Loucy (cell line): ENCODE data around the gene SLCO4A1.

Experiments
- H2AFZ ChIP-seq: fragments of 200-600 bp; sonication (generic); 2 replicates; pipeline ENCODE4 v1.6.0; 2016; ENCODE audit warnings: antibody characterized with exemption, mild to moderate bottlenecking, low read length, moderate library complexity
- H3F3A ChIP-seq: fragments of 200-600 bp; 2 replicates; pipeline ENCODE4 v1.6.0; 2016; ENCODE audit warnings: antibody characterized with exemption, low read depth, mild to moderate bottlenecking
- H3K27me3 ChIP-seq: fragments of 200-600 bp; sonication (generic); 2 replicates; pipeline ENCODE4 v1.6.1; 2014; ENCODE audit warnings: low read length, mild to moderate bottlenecking; ENCODE audit not compliant: insufficient read depth, poor library complexity, severe bottlenecking
- H3K36me3 ChIP-seq: fragments of 200-600 bp; sonication (generic); 2 replicates; pipeline ENCODE4 v1.6.1; 2016; ENCODE audit warnings: low read length; ENCODE audit not compliant: insufficient read depth
- H3K4me1 ChIP-seq: fragments of 200-600 bp; sonication (generic); 2 replicates; pipeline ENCODE4 v1.5.1; 2014; ENCODE audit warnings: low read length, mild to moderate bottlenecking; ENCODE audit not compliant: insufficient read depth, poor library complexity, severe bottlenecking
- H3K4me2 ChIP-seq: fragments of 200-600 bp; sonication (generic); 2 replicates; pipeline ENCODE4 v1.6.0; 2014; ENCODE audit warnings: antibody characterized with exemption, low read length, low read depth, mild to moderate bottlenecking; ENCODE audit not compliant: poor library complexity, severe bottlenecking
- H3K4me3 ChIP-seq: fragments of 200-600 bp; sonication (generic); 2 replicates; pipeline ENCODE4 v1.5.1; 2014; ENCODE audit warnings: low read length, mild to moderate bottlenecking, mixed read lengths; ENCODE audit not compliant: poor library complexity, severe bottlenecking
- H3K79me2 ChIP-seq: fragments of 200-600 bp; sonication (generic); 2 replicates; pipeline ENCODE4 v1.6.1; 2014; ENCODE audit warnings: low read length; ENCODE audit not compliant: insufficient read depth
- H3K9ac ChIP-seq: fragments of 200-600 bp; sonication (generic); 2 replicates; pipeline ENCODE4 v1.6.0; 2014; ENCODE audit warnings: mild to moderate bottlenecking, low read depth, low read length, moderate library complexity; ENCODE audit not compliant: poor library complexity, severe bottlenecking
- H3K9me2 ChIP-seq: fragments of 200-600 bp; sonication (generic); replicated peaks from 2 replicates; pipeline ENCODE4 v1.6.1; 2016; ENCODE audit warnings: low read depth, low read length, mixed read lengths
- H3K9me3 ChIP-seq: fragments of 200-600 bp; sonication (generic); 2 replicates; pipeline ENCODE4 v1.6.1; 2014; ENCODE audit warnings: mild to moderate bottlenecking, antibody characterized with exemption, low read length, low read depth; ENCODE audit not compliant: insufficient read depth
- H4K20me1 ChIP-seq: fragments of 200-600 bp; sonication (generic); 2 replicates; pipeline ENCODE4 v1.6.0; 2014; ENCODE audit warnings: antibody characterized with exemption, low read length, mild to moderate bottlenecking; ENCODE audit not compliant: insufficient read depth, poor library complexity, severe bottlenecking
- CTCF ChIP-seq: fragments of 200-600 bp; sonication (generic); conservative IDR thresholded peaks from 2 replicates; pipeline ENCODE4 v1.5.1; 2014; ENCODE audit warnings: mild to moderate bottlenecking, antibody characterized with exemption, low read length
- EZH2phosphoT487 ChIP-seq: fragments of 200-600 bp; IDR thresholded peaks from 2 replicates; pipeline ENCODE4 v1.6.1; 2018; ENCODE audit warnings: antibody characterized with exemption, mild to moderate bottlenecking, moderate library complexity, borderline replicate concordance

SLCO4A1 gene

GRCh38 chr20:62717933-62718332 lies 75.6 kb downstream of the SLCO4A1 start:
- H3K4me1 ChIP-seq: no peaks in the 10 kb centered on the region
- H3K9me3 ChIP-seq: peaks cover 12% of the 10 kb centered on the region; the same call in 1 of the 2 replicates
- H3K4me2 ChIP-seq: no peak overlapping the region
- no peaks in the 10 kb centered on the region for H3F3A ChIP-seq
- H3K36me3 ChIP-seq: no peaks in the 10 kb centered on the region
- H3K4me3 ChIP-seq: no peak overlapping the region
- H3K9ac ChIP-seq: no peak overlapping the region
- no peaks in the 10 kb centered on the region for H4K20me1 ChIP-seq
- TF ChIP-seq CTCF (no peak), EZH2phosphoT487 (no peak)
- no peaks in the 10 kb centered on the region for H3K27me3 ChIP-seq
- no peaks in the 10 kb centered on the region for H3K9me2 ChIP-seq
- no peak overlapping the region for H2AFZ ChIP-seq
- no peaks in the 10 kb centered on the region for H3K79me2 ChIP-seq

GRCh38 chr20:62718546-62718945 lies 76.2 kb downstream of the SLCO4A1 start:
- H3K4me3 ChIP-seq: no peak overlapping the region
- H2AFZ ChIP-seq: no peak overlapping the region
- H3K79me2 ChIP-seq: no peaks in the 10 kb centered on the region
- no peaks in the 10 kb centered on the region for H3K27me3 ChIP-seq
- no peaks in the 10 kb centered on the region for H3F3A ChIP-seq
- no peaks in the 10 kb centered on the region for H4K20me1 ChIP-seq
- no peaks in the 10 kb centered on the region for H3K9me2 ChIP-seq
- H3K4me2 ChIP-seq: no peak overlapping the region
- no peaks in the 10 kb centered on the region for H3K36me3 ChIP-seq
- TF ChIP-seq EZH2phosphoT487 (no peak), CTCF (no peak)
- H3K4me1 ChIP-seq: no peaks in the 10 kb centered on the region
- peaks cover 12% of the 10 kb centered on the region; the same call in 1 of the 2 replicates for H3K9me3 ChIP-seq
- H3K9ac ChIP-seq: no peak overlapping the region

- H4K20me1 ChIP-seq: no peaks in the 10 kb centered on the region
- no peaks in the 10 kb centered on the region for H3F3A ChIP-seq
- H3K79me2 ChIP-seq: no peaks in the 10 kb centered on the region
- H3K27me3 ChIP-seq: no peaks in the 10 kb centered on the region
- no peak for TF ChIP-seq CTCF
- no peak for TF ChIP-seq EZH2phosphoT487
- no peak overlapping the region for H3K9ac ChIP-seq
- H3K9me2 ChIP-seq: no peaks in the 10 kb centered on the region
- H3K9me3 ChIP-seq: peaks cover 12% of the 10 kb centered on the region; the same call in 1 of the 2 replicates
- H3K4me1 ChIP-seq: no peaks in the 10 kb centered on the region
- H3K4me3 ChIP-seq: no peak overlapping the region
- H3K36me3 ChIP-seq: no peaks in the 10 kb centered on the region
- no peak overlapping the region for H3K4me2 ChIP-seq
- no peak overlapping the region for H2AFZ ChIP-seq
These were observed 77.1 kb downstream of the SLCO4A1 start for GRCh38 chr20:62719250-62719935.
